Esophagus squamous epithelium (tissue), 5 donors: ENCODE measurements around the gene RCOR1. TPM values are rescaled to one million over a fixed set of nuclear protein-coding genes. Genes with fewer than 3 reads are reported as not detected.

Experiments
- DNase-seq: peaks from one replicate; lab custom pipeline; 2025; lab: John Stamatoyannopoulos, UW
- H3K27ac ChIP-seq, 4 donors: fragments of 200-600 bp; sonication (generic); one replicate each; pipeline ENCODE4 v1.5.1; 2016 to 2019; ENCODE audit warnings: mild to moderate bottlenecking in 1 of 4
- H3K27me3 ChIP-seq, 4 donors: fragments of 200-600 bp; sonication (generic); 1 replicate in 3 of 4; 2 replicates in 1 of 4; pipeline versions ENCODE4 v1.5.1 to v1.6.0; 2017 to 2021; ENCODE audit warnings: antibody characterized with exemption in 1 of 4
- H3K36me3 ChIP-seq, 3 donors: fragments of 200-600 bp; sonication (generic); one replicate each; pipeline ENCODE4 v1.5.1; 2016 to 2019
- H3K4me1 ChIP-seq, 3 donors: fragments of 200-600 bp; sonication (generic); one replicate each; pipeline ENCODE4 v1.5.1; 2017 to 2019
- H3K4me3 ChIP-seq, 4 donors: fragments of 200-600 bp; sonication (generic); 1 replicate in 3 of 4; 2 replicates in 1 of 4; pipeline ENCODE4 v1.5.1; 2016 to 2019; ENCODE audit warnings: mild to moderate bottlenecking in 2 of 4, moderate library complexity in 1 of 4
- H3K9me3 ChIP-seq, 3 donors: fragments of 200-600 bp; sonication (generic); one replicate each; pipeline ENCODE4 v1.5.1; 2016 to 2019
- POLR2A ChIP-seq, 4 donors: fragments of 450-650 bp; IDR thresholded peaks; one replicate each; pipeline ENCODE4 v1.6.1; 2017; ENCODE audit warnings: antibody characterized with exemption in 4 of 4, mild to moderate bottlenecking in 4 of 4, moderate library complexity in 3 of 4
- whole genome bisulfite sequencing, 2 donors: methylation state at CpG; one replicate each; pipeline ENCODE4 v1.1.5; 2018; 5-methylcytosine and 5-hydroxymethylcytosine counted together
- intact Hi-C: fragments of 100-400 bp; cut with DNase I; formaldehyde crosslinking; loops from one replicate; pipeline ENCODE4 v1.15.0; 2022
- total RNA-seq, 4 donors: library from RNA; depleted of rRNA; stranded (reverse); fragments of >200 nt; gene quantifications; one replicate each; pipeline ENCODE4 v1.1.0, GENCODE V29; 2016
- TF ChIP-seq, protein P1 (sequence below), 6 experiments: fragments of 450-650 bp in 4 of 6; fragments of 200-600 bp in 2 of 6; sonication (generic) in 2 of 6; IDR thresholded peaks; one replicate each; pipeline ENCODE4 v1.5.1; 2016 to 2019; ENCODE audit warnings: antibody characterized with exemption in 6 of 6, mild to moderate bottlenecking in 4 of 6, moderate library complexity in 4 of 6
- donor health status: DM: yes; HTN: yes; CAD: no.

RCOR1 gene
- total RNA-seq, 4 donors from 2014 or later: 25.6 to 56.9 (median 35.2) TPM

DNA sequence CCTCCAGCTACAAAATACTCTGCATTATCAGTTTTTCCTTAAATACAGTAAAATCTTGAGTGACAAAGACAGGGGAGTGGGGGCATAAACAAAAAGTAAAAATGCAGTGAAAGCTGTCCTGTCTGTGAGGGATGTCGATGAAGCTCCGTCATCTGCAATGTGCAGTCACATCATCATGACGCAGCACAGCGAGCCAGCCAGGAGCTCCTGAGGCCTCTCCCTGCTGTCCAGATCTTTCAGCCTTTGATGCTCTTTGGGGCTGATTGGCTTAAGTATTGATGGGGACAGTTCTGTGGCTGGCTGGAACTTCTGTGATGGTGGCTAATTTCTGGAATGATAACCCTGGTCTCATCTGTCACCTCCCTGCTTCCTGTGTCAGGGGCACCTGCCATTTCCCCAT lies 130.2 kb downstream of the RCOR1 start:
- DNase-seq: no peak
- no peak overlapping the region for H3K27ac ChIP-seq
- intact Hi-C loops: no loop called here

DNA sequence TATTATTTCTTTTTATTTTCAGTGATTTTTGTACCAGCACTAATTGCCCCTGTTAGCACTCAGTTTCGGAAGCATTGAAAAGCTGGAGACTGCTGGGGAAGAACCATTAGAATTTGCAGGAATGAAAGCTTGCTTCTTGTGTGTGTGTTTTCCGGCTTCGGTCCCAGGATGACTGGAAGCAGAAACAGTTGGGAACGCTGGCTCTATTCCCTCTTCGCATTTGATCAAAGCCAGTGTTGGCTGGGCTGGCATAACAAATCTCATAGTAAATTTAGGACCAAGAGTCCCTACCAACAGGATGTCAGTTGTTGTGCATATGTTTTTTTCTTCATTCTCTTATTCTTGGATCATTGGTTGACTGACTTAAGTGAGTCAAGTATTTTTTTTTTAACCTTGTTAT lies 131.2 kb downstream of the RCOR1 start:
- peaks cover 20 to 100% (median 25%) of the 10 kb centered on the region in 3 donors for H3K36me3 ChIP-seq
- intact Hi-C loops: no loop called here
- WGBS, 2 donors: 93 to 94% methylated on average over 5 of the region's 5 CpGs

More for the DNA sequence above, 130.2 kb downstream of the RCOR1 start:
- H3K27me3 ChIP-seq: no peaks in the 10 kb centered on the region
- H3K36me3 ChIP-seq: peaks cover 20 to 100% (median 25%) of the 10 kb centered on the region in 3 donors
- TF ChIP-seq, protein P1, sequence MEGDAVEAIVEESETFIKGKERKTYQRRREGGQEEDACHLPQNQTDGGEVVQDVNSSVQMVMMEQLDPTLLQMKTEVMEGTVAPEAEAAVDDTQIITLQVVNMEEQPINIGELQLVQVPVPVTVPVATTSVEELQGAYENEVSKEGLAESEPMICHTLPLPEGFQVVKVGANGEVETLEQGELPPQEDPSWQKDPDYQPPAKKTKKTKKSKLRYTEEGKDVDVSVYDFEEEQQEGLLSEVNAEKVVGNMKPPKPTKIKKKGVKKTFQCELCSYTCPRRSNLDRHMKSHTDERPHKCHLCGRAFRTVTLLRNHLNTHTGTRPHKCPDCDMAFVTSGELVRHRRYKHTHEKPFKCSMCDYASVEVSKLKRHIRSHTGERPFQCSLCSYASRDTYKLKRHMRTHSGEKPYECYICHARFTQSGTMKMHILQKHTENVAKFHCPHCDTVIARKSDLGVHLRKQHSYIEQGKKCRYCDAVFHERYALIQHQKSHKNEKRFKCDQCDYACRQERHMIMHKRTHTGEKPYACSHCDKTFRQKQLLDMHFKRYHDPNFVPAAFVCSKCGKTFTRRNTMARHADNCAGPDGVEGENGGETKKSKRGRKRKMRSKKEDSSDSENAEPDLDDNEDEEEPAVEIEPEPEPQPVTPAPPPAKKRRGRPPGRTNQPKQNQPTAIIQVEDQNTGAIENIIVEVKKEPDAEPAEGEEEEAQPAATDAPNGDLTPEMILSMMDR (IDR thresholded peaks at IDR 0.05): no peak
- TF ChIP-seq POLR2A (IDR thresholded peaks at IDR 0.05): no peak
- 96 to 98% methylated on average over 4 of the region's 4 CpGs for WGBS, 2 donors
- no peak overlapping the region for H3K4me3 ChIP-seq
- no peaks in the 10 kb centered on the region for H3K9me3 ChIP-seq
- no peaks in the 10 kb centered on the region for H3K4me1 ChIP-seq

DNA sequence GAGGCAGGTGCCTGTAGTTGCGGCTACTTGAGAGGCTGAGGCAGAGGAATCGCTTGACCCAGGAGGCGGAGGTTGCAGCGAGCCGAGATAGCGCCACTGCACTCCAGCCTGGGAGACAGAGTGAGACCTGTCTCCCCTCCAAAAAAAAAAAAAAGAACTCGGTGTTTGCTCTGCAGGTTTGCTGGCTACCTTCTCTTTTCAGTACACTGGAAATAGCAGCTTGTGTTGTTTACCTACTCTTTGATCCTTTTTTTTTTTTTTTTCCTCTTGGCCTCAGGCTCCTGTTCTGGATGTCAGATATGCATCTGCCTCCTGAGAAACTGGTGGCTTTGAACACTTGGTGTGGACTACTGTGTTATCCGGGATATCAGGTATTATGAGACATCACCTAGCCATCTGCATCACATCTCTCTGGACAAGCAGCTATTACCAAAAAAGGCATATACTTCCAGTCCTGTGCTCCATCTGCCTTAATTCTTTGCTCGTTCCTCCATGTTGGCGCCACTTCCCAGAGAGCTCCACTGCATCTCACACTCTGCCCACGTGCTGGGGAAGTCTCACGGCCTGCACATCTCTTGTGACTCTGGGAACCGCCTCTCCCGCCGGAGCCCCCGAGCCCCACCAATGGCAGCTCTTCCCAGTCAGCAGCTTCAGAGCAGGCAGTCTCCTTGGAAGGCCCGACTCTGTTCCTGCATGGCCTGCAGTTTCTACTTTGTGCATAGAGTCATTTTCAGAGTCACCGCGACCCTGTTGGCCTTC lies 133.9 kb downstream of the RCOR1 start:
- Histone ChIP-seq H3K36me3 (peaks cover 20 to 100% (median 25%) of the 10 kb centered on the region in 3 donors), H3K9me3 (no peaks in the 10 kb centered on the region), H3K4me1 (no peaks in the 10 kb centered on the region), H3K27me3 (no peaks in the 10 kb centered on the region), H3K4me3 (no peak overlapping the region), H3K27ac (no peak overlapping the region)
- TF ChIP-seq, protein P1 (IDR thresholded peaks at IDR 0.05): no peak
- no peak for TF ChIP-seq POLR2A (IDR thresholded peaks at IDR 0.05)
- intact Hi-C loops: no loop called here
- WGBS, 2 donors: 85 to 90% methylated on average over 16 to 19 of the region's 19 CpGs
- DNase-seq: no peak

More for the DNA sequence above, 131.2 kb downstream of the RCOR1 start:
- TF ChIP-seq, protein P1 (IDR thresholded peaks at IDR 0.05): no peak
- TF ChIP-seq POLR2A (IDR thresholded peaks at IDR 0.05): no peak
- Histone ChIP-seq H3K27me3 (no peaks in the 10 kb centered on the region), H3K9me3 (no peaks in the 10 kb centered on the region), H3K27ac (no peak overlapping the region), H3K4me3 (no peak overlapping the region), H3K4me1 (no peaks in the 10 kb centered on the region)
- DNase-seq: no peak

DNA sequence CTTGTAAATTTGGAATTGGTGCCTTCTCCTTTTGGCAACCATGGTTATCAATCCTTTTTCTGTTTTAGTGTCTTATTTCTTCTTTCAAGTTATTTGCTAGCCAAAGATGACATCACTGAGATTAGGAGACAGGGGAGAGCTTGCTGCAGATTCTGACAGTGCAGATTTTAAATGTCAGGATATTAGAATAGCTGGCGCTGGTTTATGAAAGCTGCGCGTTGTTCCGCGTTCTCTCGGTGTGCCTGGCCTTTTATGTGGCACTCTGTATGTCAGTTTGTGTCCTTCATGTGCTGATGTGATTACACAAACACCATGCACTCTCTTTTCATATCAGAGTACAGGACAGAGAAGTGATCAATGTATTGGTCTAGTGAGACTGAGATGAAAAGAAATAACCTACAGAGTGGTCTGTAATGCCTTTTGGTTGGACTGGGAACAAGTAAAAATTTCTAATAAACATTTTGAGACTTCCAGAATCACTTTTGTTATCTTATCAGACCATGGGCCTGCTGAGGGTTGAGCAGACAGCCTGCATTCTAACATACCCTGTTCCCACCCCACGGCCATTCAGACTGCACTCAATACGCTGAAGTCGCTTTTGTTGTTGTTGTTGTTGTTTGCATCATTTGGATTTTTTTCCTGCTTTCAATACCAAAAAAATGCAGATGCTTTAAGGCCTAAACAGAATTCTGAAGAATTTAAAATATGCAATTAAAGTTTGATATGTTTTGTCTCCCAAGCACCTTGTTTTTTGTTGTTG lies 135.1 kb downstream of the RCOR1 start:
- Histone ChIP-seq H3K9me3 (no peaks in the 10 kb centered on the region), H3K27me3 (no peaks in the 10 kb centered on the region), H3K36me3 (peaks cover 14 to 99% (median 20%) of the 10 kb centered on the region in 3 donors), H3K4me1 (no peaks in the 10 kb centered on the region), H3K4me3 (no peak overlapping the region), H3K27ac (no peak overlapping the region)
- no peak for DNase-seq
- TF ChIP-seq, protein P1 (IDR thresholded peaks at IDR 0.05): no peak
- TF ChIP-seq POLR2A (IDR thresholded peaks at IDR 0.05): no peak
- 90 to 97% methylated on average over 9 of the region's 9 CpGs for WGBS, 2 donors
- intact Hi-C loops: no loop called here

DNA sequence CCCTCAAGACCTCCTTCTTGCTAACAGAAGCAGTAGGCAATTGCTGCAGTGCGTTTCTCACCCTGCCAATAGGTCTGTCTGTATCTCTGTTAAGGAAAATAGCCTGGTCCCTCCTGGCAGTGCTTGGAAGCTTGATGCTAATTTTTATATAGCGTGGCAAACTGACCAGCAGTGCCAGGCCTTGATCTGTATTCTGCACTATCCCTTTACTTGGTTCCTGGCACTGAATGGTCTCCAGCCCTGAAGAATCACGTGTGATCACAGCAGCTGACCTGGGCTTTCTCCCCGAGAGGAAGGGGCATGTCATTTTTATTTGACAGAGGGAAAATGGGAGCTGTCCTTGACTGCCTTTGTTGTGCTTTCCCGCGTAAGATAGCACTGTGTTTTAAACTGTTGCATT lies 136.1 kb downstream of the RCOR1 start:
- H3K36me3 ChIP-seq: peaks cover 14 to 98% (median 14%) of the 10 kb centered on the region in 3 donors
- H3K4me3 ChIP-seq: no peak overlapping the region

More for the DNA sequence above, 136.1 kb downstream of the RCOR1 start:
- no peaks in the 10 kb centered on the region for H3K27me3 ChIP-seq
- H3K9me3 ChIP-seq: no peaks in the 10 kb centered on the region
- TF ChIP-seq, protein P1 (IDR thresholded peaks at IDR 0.05): no peak
- no peak for TF ChIP-seq POLR2A (IDR thresholded peaks at IDR 0.05)
- intact Hi-C loops: no loop called here
- DNase-seq: no peak
- 85 to 87% methylated on average over 5 to 6 of the region's 6 CpGs for WGBS, 2 donors
- no peak overlapping the region for H3K27ac ChIP-seq
- H3K4me1 ChIP-seq: no peaks in the 10 kb centered on the region
